GM18526 (cell line): Measurements from ENCODE around the gene ALK.

ENCODE experiments used
- POLR2A ChIP-seq: IDR thresholded peaks from 3 replicates; pipeline ENCODE4 v1.6.1; 2011; ENCODE audit not compliant: insufficient read length; ENCODE audit errors: extremely low read depth

The ALK gene

GRCh38 chr2:29834624-29835023, 86.8 kb downstream of the ALK start:
- TF ChIP-seq POLR2A, result no peak

GRCh38 chr2:29834036-29834540, 87.3 kb downstream of the ALK start:
- TF ChIP-seq POLR2A, result no peak

GRCh38 chr2:29831560-29831959, 89.8 kb downstream of the ALK start:
- no peak for TF ChIP-seq POLR2A

GRCh38 chr2:29829841-29830240, 91.5 kb downstream of the ALK start:
- no peak for TF ChIP-seq POLR2A

- TF ChIP-seq POLR2A, result no peak
These were observed 99.8 kb downstream of the ALK start for GRCh38 chr2:29821591-29821990.

- TF ChIP-seq POLR2A, result no peak
These were observed 101.8 kb downstream of the ALK start for GRCh38 chr2:29819570-29819969.

- TF ChIP-seq POLR2A, result no peak
These were observed 103.3 kb downstream of the ALK start for GRCh38 chr2:29817801-29818680.

- no peak for TF ChIP-seq POLR2A
These were observed 104.1 kb downstream of the ALK start for GRCh38 chr2:29817299-29817698.

- TF ChIP-seq POLR2A, result no peak
These were observed 104.7 kb downstream of the ALK start for GRCh38 chr2:29816651-29817050.

GRCh38 chr2:29811378-29811777, 110.0 kb downstream of the ALK start:
- no peak for TF ChIP-seq POLR2A

GRCh38 chr2:29810956-29811355, 110.4 kb downstream of the ALK start:
- no peak for TF ChIP-seq POLR2A

- no peak for TF ChIP-seq POLR2A
These were observed 113.1 kb downstream of the ALK start for GRCh38 chr2:29808321-29808720.

GRCh38 chr2:29807082-29807481, 114.3 kb downstream of the ALK start:
- TF ChIP-seq POLR2A, result no peak

- no peak for TF ChIP-seq POLR2A
These were observed 114.9 kb downstream of the ALK start for GRCh38 chr2:29806461-29806860.

- TF ChIP-seq POLR2A, result no peak
These were observed 116.7 kb downstream of the ALK start for GRCh38 chr2:29804671-29805070.

GRCh38 chr2:29803537-29803936, 117.8 kb downstream of the ALK start:
- TF ChIP-seq POLR2A, result no peak

- no peak for TF ChIP-seq POLR2A
These were observed 118.4 kb downstream of the ALK start for GRCh38 chr2:29802986-29803385.

- no peak for TF ChIP-seq POLR2A
These were observed 121.8 kb downstream of the ALK start for GRCh38 chr2:29799628-29800027.

GRCh38 chr2:29797916-29798315, 123.5 kb downstream of the ALK start:
- TF ChIP-seq POLR2A, result no peak
